Loucy (cell line): ENCODE data around the gene DKKL1.

Source experiments
- H2AFZ ChIP-seq: fragments of 200-600 bp; sonication (generic); 2 replicates; pipeline ENCODE4 v1.6.0; 2016; ENCODE audit warnings: antibody characterized with exemption, mild to moderate bottlenecking, low read length, moderate library complexity
- H3F3A ChIP-seq: fragments of 200-600 bp; 2 replicates; pipeline ENCODE4 v1.6.0; 2016; ENCODE audit warnings: antibody characterized with exemption, low read depth, mild to moderate bottlenecking
- H3K27me3 ChIP-seq: fragments of 200-600 bp; sonication (generic); 2 replicates; pipeline ENCODE4 v1.6.1; 2014; ENCODE audit warnings: low read length, mild to moderate bottlenecking; ENCODE audit not compliant: insufficient read depth, poor library complexity, severe bottlenecking
- H3K36me3 ChIP-seq: fragments of 200-600 bp; sonication (generic); 2 replicates; pipeline ENCODE4 v1.6.1; 2016; ENCODE audit warnings: low read length; ENCODE audit not compliant: insufficient read depth
- H3K4me1 ChIP-seq: fragments of 200-600 bp; sonication (generic); 2 replicates; pipeline ENCODE4 v1.5.1; 2014; ENCODE audit warnings: low read length, mild to moderate bottlenecking; ENCODE audit not compliant: insufficient read depth, poor library complexity, severe bottlenecking
- H3K4me2 ChIP-seq: fragments of 200-600 bp; sonication (generic); 2 replicates; pipeline ENCODE4 v1.6.0; 2014; ENCODE audit warnings: antibody characterized with exemption, low read length, low read depth, mild to moderate bottlenecking; ENCODE audit not compliant: poor library complexity, severe bottlenecking
- H3K4me3 ChIP-seq: fragments of 200-600 bp; sonication (generic); 2 replicates; pipeline ENCODE4 v1.5.1; 2014; ENCODE audit warnings: low read length, mild to moderate bottlenecking, mixed read lengths; ENCODE audit not compliant: poor library complexity, severe bottlenecking
- H3K79me2 ChIP-seq: fragments of 200-600 bp; sonication (generic); 2 replicates; pipeline ENCODE4 v1.6.1; 2014; ENCODE audit warnings: low read length; ENCODE audit not compliant: insufficient read depth
- H3K9ac ChIP-seq: fragments of 200-600 bp; sonication (generic); 2 replicates; pipeline ENCODE4 v1.6.0; 2014; ENCODE audit warnings: mild to moderate bottlenecking, low read depth, low read length, moderate library complexity; ENCODE audit not compliant: poor library complexity, severe bottlenecking
- H3K9me2 ChIP-seq: fragments of 200-600 bp; sonication (generic); replicated peaks from 2 replicates; pipeline ENCODE4 v1.6.1; 2016; ENCODE audit warnings: low read depth, low read length, mixed read lengths
- H3K9me3 ChIP-seq: fragments of 200-600 bp; sonication (generic); 2 replicates; pipeline ENCODE4 v1.6.1; 2014; ENCODE audit warnings: mild to moderate bottlenecking, antibody characterized with exemption, low read length, low read depth; ENCODE audit not compliant: insufficient read depth
- H4K20me1 ChIP-seq: fragments of 200-600 bp; sonication (generic); 2 replicates; pipeline ENCODE4 v1.6.0; 2014; ENCODE audit warnings: antibody characterized with exemption, low read length, mild to moderate bottlenecking; ENCODE audit not compliant: insufficient read depth, poor library complexity, severe bottlenecking
- CTCF ChIP-seq: fragments of 200-600 bp; sonication (generic); conservative IDR thresholded peaks from 2 replicates; pipeline ENCODE4 v1.5.1; 2014; ENCODE audit warnings: mild to moderate bottlenecking, antibody characterized with exemption, low read length
- EZH2phosphoT487 ChIP-seq: fragments of 200-600 bp; IDR thresholded peaks from 2 replicates; pipeline ENCODE4 v1.6.1; 2018; ENCODE audit warnings: antibody characterized with exemption, mild to moderate bottlenecking, moderate library complexity, borderline replicate concordance

The DKKL1 gene

GRCh38 chr19:49340865-49341718, 22.6 kb upstream of the DKKL1 start:
- H3K27me3 ChIP-seq, result no peaks in the 10 kb centered on the region
- peak overlapping the region; percentile 61 for H3K4me2 ChIP-seq
- H3K4me1 ChIP-seq, result peaks cover 17% of the 10 kb centered on the region
- H3K4me3 ChIP-seq, result peak overlapping the region; percentile 35
- no peaks in the 10 kb centered on the region for H3K36me3 ChIP-seq
- TF ChIP-seq CTCF (no peak), EZH2phosphoT487 (no peak)
- peaks cover 6% of the 10 kb centered on the region; the same call in 1 of the 2 replicates for H3K79me2 ChIP-seq
- H3K9me2 ChIP-seq, result no peaks in the 10 kb centered on the region
- no peak overlapping the region for H2AFZ ChIP-seq
- H3K9me3 ChIP-seq, result no peaks in the 10 kb centered on the region
- no peak overlapping the region for H3K9ac ChIP-seq
- H3F3A ChIP-seq, result 0 out of 2 replicates have a peak, but pooled peaks cover 5% of the 10 kb centered on the region
- H4K20me1 ChIP-seq, result no peaks in the 10 kb centered on the region

DNA sequence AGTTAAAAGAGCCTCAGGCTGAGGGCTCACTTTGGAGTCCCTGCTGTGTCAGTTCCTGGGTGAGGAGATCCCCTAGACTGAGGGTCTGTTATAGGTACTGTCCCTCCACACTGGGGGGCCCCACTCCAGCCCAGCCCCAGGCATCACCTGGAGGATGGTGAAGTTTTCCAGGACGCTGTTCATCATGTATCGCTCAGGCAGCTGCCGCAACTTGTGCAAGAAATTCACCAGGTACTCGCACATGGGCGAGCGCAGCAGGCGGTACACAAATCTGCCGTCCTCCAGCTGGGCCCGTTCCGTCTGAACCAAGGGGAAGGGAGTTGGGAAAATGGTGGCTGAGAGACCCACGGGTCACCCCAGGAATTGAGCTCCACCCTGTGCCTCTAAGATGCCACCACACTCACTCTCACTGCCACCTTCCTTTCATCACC, 21.4 kb upstream of the DKKL1 start:
- no peak overlapping the region for H3K4me2 ChIP-seq
- no peaks in the 10 kb centered on the region for H3K27me3 ChIP-seq
- 0 out of 2 replicates have a peak, but pooled peaks cover 5% of the 10 kb centered on the region for H3F3A ChIP-seq
- peaks cover 17% of the 10 kb centered on the region for H3K4me1 ChIP-seq
- no peak overlapping the region for H3K4me3 ChIP-seq
- TF ChIP-seq CTCF (no peak), EZH2phosphoT487 (no peak)
- H2AFZ ChIP-seq, result no peak overlapping the region
- H3K9ac ChIP-seq, result no peak overlapping the region
- no peaks in the 10 kb centered on the region for H3K9me3 ChIP-seq
- no peaks in the 10 kb centered on the region for H3K36me3 ChIP-seq
- no peaks in the 10 kb centered on the region for H4K20me1 ChIP-seq
- H3K9me2 ChIP-seq, result no peaks in the 10 kb centered on the region
- no peaks in the 10 kb centered on the region for H3K79me2 ChIP-seq

GRCh38 chr19:49343123-49343522, 20.6 kb upstream of the DKKL1 start:
- Histone ChIP-seq H3K4me3 (no peak overlapping the region), H3K9ac (no peak overlapping the region), H4K20me1 (no peaks in the 10 kb centered on the region), H3K4me1 (peaks cover 17% of the 10 kb centered on the region), H3K79me2 (no peaks in the 10 kb centered on the region), H3K9me2 (no peaks in the 10 kb centered on the region), H3K36me3 (no peaks in the 10 kb centered on the region), H2AFZ (no peak overlapping the region), H3K4me2 (no peak overlapping the region), H3K9me3 (no peaks in the 10 kb centered on the region), H3F3A (0 out of 2 replicates have a peak, but pooled peaks cover 5% of the 10 kb centered on the region), H3K27me3 (no peaks in the 10 kb centered on the region)
- TF ChIP-seq CTCF, result no peak
- no peak for TF ChIP-seq EZH2phosphoT487
